GM21723 (cell line): ENCODE results near the gene ME3.
"Not testable (repeated sequence)": the region's sequence is repeated elsewhere in the genome, so short reads cannot be mapped to it uniquely, and the experiment has no call there.

ENCODE experiments used
- ATAC-seq: cut with Tn5 transposase; IDR thresholded peaks from one replicate; pipeline ENCODE4 v1.9.1; 2021; ENCODE audit warnings: mild to moderate bottlenecking, moderate library complexity; ENCODE audit not compliant: unreplicated experiment

The ME3 gene

DNA sequence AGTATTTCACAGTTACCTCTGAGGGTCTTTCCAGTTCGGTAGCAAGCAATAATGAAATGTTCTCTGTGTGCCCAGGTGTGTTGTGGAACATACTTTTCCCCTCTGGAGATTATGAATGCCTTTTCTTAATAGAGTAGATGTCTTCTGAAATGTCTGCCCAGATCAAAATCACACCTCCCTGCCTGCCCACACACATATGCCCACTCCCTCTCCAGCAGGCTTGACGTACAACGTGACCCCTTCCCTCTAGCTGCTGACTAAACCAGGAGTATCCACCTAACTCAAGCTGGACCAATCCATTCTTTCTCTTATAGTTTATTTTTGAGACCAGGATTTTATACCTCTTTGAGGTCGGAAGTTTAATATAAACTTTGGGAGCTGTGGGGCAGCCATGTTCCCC is 48.7 kb downstream of the ME3 start:
- no peak for ATAC-seq

- ATAC-seq = no peak
Observed at GRCh38 chr11:86623041-86623621, 49.3 kb downstream of the ME3 start.

DNA sequence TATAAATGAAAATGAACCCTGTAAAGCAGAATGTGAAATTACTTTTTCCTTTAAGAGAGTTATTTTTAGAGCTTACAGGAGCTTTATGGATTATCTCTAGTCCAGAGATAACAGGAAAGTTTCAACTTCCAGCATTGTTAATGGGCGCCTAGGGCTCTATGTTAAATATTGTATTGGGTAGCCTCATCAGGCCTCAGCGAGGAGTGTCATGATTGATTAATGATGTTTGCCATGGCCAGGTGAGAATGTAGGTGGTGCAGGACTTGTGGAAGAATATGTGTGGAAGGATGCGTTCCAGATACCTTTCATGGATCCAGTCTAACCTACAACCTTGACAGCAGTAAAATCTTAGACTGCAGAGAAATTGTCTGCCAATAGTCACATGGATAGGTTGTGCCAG is 50.6 kb downstream of the ME3 start:
- no peak for ATAC-seq

- ATAC-seq = no peak
Observed at GRCh38 chr11:86620891-86621521, 51.4 kb downstream of the ME3 start.

DNA sequence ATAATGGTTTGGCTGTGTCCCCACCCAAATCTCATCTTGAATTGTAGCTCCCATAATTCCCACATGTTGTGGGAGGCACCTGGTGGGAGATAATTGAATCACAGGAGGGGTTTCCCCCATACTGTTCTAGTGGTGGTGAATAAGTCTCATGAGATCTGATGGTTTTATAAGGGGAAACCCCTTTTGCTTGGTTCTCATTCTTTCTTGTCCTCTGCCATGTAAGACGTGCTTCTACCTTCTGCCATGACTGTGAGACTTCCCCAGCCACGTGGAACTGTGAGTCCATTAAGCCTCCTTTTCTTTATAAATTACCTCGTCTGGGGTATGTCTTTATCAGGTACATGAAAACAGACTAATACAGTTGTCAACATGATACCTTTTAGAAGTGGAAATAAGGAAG is 53.0 kb downstream of the ME3 start:
- ATAC-seq = not testable (repeated sequence)

DNA sequence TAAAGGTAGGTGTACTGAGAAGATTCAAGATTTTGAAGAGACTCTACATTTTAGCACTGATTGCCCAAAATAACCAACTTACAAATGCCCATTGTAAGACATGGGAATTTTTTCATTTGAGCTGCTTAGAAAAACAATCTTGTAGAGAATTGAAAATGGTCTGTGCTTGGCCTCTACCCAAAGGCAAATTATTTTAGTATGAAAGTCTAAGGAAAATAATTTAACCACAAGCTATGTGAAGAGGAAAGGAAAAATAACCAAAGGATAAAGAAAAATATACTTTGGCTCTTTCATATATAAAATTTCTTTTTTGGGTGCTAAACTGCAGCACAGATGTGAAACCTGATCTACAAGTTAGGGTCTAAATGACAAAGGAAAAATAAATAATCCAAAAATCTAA is 54.9 kb downstream of the ME3 start:
- ATAC-seq = no peak

DNA sequence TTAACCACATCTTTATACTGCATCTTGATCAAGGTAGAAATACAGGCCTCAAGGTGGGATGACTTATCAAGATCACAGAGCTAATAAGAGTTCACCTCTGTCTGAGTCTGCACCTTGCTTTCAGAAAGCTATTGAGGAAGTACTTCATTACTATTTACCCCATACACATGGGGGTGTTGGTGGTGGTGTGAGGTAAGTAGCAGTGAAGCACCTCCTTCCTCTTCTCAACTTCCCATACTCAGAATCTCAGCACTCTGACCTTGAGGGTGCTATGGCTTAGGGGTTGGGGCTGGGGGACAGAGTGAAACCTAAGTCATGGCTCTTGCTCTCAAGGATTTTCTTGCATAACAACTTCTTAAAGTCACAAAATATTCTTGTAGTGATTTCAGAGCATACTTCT is 56.9 kb downstream of the ME3 start:
- no peak for ATAC-seq

DNA sequence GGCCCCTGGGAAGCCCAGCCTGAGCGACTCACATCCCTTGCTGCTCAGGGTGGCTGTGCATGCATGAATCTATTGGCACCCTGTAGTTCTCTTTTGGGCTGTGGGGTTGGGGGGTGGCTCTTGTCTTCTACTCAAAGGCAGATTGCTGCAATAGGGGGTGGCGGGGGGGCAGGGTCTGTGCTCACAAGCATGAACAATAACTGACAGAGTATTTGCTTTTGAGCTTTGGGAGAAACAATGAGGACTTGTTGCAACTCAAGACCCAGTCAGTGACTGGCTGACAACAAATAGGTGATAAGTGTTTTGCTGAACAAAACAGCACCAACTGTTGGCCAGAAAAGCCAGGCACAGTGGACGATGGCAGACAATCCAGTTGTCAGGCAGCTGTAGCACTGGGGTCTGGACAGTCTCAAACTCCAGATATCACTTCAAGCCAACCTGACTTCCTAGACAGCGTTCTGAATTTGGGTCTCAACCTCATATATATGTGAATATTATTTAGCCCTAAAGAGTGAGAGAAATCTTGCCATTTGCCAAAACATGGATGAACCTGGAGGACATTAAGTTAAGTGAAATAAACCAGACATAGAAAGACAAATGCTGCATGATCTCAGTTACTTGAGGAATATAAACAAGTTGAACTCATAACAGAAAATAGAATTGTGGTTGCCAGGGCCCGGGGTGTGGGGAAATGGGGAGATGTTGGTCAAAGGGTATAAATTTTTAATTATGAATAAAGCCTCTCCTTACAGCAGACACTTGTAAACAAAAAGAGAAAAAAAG is 61.7 kb downstream of the ME3 start:
- ATAC-seq = no peak

- ATAC-seq = peak; percentile 94
Observed at GRCh38 chr11:86608251-86608799, 64.1 kb downstream of the ME3 start.

GRCh38 chr11:86606836-86607481 is 65.5 kb downstream of the ME3 start:
- no peak for ATAC-seq

GRCh38 chr11:86606270-86606835 is 66.1 kb downstream of the ME3 start:
- no peak for ATAC-seq

DNA sequence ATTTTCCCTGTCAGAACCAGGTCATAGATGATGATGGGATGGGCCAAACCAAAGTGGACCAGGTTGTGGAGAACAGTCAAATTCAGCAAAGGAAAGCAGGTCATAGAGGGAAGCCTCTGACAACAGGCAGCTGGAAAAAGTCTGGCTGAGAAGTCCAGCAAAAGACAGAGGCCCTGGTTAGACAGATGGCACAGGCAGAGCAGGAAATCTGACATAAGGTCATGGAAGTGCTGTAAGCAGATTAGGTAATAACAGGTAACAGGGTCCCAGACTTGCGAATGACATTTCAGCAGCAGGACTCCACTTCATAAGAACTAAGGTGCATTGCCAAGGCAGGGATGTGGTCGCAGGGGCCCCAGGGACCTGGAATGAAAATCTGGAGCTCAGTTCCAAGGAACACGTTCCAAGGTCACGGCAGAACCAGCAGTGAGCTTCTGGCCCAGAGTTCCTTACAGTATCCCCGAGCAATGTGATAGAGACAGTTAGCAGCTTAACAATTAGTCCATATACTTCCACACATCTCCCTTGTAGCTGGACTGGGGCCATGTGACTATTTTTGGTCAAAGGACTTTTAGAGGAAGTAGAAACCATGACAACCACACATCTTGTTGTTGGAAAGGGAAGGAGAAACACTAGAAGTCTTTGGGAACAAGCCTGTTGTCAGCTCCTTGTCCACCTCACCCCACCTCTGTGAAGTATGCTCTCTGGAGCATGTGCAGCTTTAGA is 75.4 kb downstream of the ME3 start:
- no peak for ATAC-seq

- ATAC-seq = no peak
Observed at GRCh38 chr11:86595955-86596354, 76.5 kb downstream of the ME3 start.

DNA sequence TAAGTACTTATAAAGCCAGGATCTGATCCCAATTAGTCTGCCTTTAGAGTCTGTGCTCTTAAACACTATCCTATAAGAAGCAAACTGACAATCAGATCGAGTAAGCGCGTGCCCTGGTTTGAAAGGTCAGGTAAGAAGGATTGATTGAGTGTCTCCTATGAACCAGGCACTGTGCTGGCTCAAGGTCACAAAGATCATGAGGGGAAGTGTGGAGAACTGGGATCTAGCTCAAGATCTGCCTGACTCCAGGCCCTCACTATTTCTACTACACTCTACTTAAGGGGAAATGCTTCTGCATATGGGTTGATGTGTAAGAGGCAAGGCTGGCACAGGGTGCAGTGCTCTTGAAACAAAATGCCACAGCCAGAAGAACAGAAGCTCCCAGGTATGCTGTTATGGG is 77.0 kb downstream of the ME3 start:
- no peak for ATAC-seq

DNA sequence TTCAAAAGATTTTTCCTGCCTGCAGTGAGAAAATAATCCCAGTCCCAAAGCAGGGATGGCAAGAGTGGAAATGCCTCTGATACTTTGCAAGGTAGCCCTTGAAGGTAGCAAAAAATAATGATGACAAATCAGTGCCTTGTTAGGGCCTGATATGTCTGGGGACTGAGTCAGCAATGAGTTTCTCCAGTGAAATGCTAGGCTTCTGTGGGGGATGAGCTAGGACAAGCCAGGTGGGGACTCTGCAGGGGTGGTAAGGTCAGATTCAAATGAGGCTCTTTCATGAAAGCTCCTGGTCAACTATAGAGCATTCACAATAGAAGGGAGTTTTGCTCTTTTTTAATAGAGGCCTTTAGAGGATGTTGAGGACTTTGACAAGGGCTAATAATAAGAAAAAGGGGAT is 77.7 kb downstream of the ME3 start:
- ATAC-seq = no peak

GRCh38 chr11:86593833-86594232 is 78.6 kb downstream of the ME3 start:
- ATAC-seq = no peak

- ATAC-seq = peak; percentile 98
Observed at GRCh38 chr11:86592659-86593451, 79.6 kb downstream of the ME3 start.

GRCh38 chr11:86592047-86592591 is 80.3 kb downstream of the ME3 start:
- ATAC-seq = no peak

GRCh38 chr11:86591631-86592030 is 80.8 kb downstream of the ME3 start:
- ATAC-seq = no peak
